A549 (cell line): ENCODE results near the gene MEI1. TPM values are rescaled to one million over a fixed set of nuclear protein-coding genes. Genes with fewer than 3 reads are reported as not detected.
A peak's percentile ranks its signal among the peaks of the same experiment; 100 is the strongest.

ENCODE experiments used
- ATAC-seq, 2 experiments: fragments of 200-7000 bp in 1 of 2; fragments of >200 bp in 1 of 2; cut with Nextera tagmentation in 1 of 2; cut with Tn5 transposase in 1 of 2; 3 replicates each; pipeline versions ENCODE4 v1.8.0 to v1.9.1; 2018 to 2020; ENCODE audit warnings: mild to moderate bottlenecking in 1 of 2, moderate library complexity in 1 of 2
- CTCF ChIA-PET: fragments of 300-600 bp; sonication (Branson Sonifier 250); formaldehyde crosslinking; extraction: SDS; loops from one replicate; lab custom pipeline; 2021; ENCODE audit warnings: antibody characterized with exemption, inconsistent platforms; lab: Yijun Ruan, JAX
- POLR2A ChIA-PET: fragments of 350-600 bp; formaldehyde crosslinking; extraction: SDS; loops from one replicate; lab custom pipeline; 2021; ENCODE audit warnings: antibody characterized with exemption, inconsistent platforms; lab: Yijun Ruan, JAX
- DNase-seq, 2 experiments: peaks; one replicate each; pipeline versions ENCODE4 v3.0.0 to v3.0.0-alpha.2; 2011 to 2016; ENCODE audit warnings: low read depth in 1 of 2, low spot score in 1 of 2
- FAIRE-seq: peaks from 2 replicates; lab custom pipeline; 2011; peaks lifted over from hg19 to GRCh38; lab: Jason Lieb, UNC
- H3K27ac ChIP-seq, 2 experiments: fragments of >200 bp; sonication (Bioruptor Twin); formaldehyde crosslinking; 3 replicates each; pipeline ENCODE4 v1.5.1; 2016 to 2017
- H3K4me1 ChIP-seq: fragments of >200 bp; sonication (Bioruptor Twin); formaldehyde crosslinking; 3 replicates; pipeline ENCODE4 v1.6.1; 2016
- H3K4me2 ChIP-seq: fragments of >200 bp; sonication (Bioruptor Twin); formaldehyde crosslinking; 3 replicates; pipeline ENCODE4 v1.6.1; 2016
- H3K4me3 ChIP-seq: fragments of >200 bp; sonication (Bioruptor Twin); formaldehyde crosslinking; 3 replicates; pipeline ENCODE4 v1.5.1; 2016
- H3K9me3 ChIP-seq: fragments of >200 bp; sonication (Bioruptor Twin); formaldehyde crosslinking; 3 replicates; pipeline ENCODE4 v1.6.1; 2016
- BCL3 ChIP-seq: fragments of >200 bp; sonication (Bioruptor Twin); formaldehyde crosslinking; IDR thresholded peaks from 3 replicates; pipeline ENCODE4 v1.6.1; 2016
- BHLHE40 ChIP-seq: IDR thresholded peaks from 2 replicates; pipeline ENCODE4 v1.6.1; 2012; ENCODE audit warnings: low read depth, low read length, inconsistent platforms
- CHD4 ChIP-seq: fragments of 200-600 bp; sonication (generic); IDR thresholded peaks from 2 replicates; pipeline ENCODE4 v1.6.1; 2016; ENCODE audit warnings: antibody characterized with exemption, mild to moderate bottlenecking, borderline replicate concordance
- E2F6 ChIP-seq: IDR thresholded peaks from 2 replicates; pipeline ENCODE4 v1.6.1; 2012; ENCODE audit warnings: low read depth, borderline replicate concordance
- EHF ChIP-seq: fragments of 250-450 bp; sonication (Bioruptor Pico); IDR thresholded peaks from 2 replicates; pipeline ENCODE4 v1.5.0; 2020; ENCODE audit warnings: mild to moderate bottlenecking
- EHMT2 ChIP-seq: fragments of 200-600 bp; sonication (generic); IDR thresholded peaks from 2 replicates; pipeline ENCODE4 v1.6.1; 2016; ENCODE audit warnings: antibody characterized with exemption, low read depth, mild to moderate bottlenecking, moderate library complexity
- ESRRA ChIP-seq: fragments of 150-350 bp; IDR thresholded peaks from 2 replicates; pipeline ENCODE4 v1.6.1; 2014; ENCODE audit warnings: mild to moderate bottlenecking, low read length, borderline replicate concordance
- FOSL2 ChIP-seq, 2 experiments: fragments of 450-650 bp in 1 of 2; fragments of >200 bp in 1 of 2; sonication (Bioruptor Twin) in 1 of 2; formaldehyde crosslinking; IDR thresholded peaks; 2 replicates each; pipeline versions ENCODE4 v1.5.0 to v1.6.1; 2016 to 2020; ENCODE audit warnings: mild to moderate bottlenecking in 1 of 2, moderate library complexity in 1 of 2
- GATA3 ChIP-seq: IDR thresholded peaks from 2 replicates; pipeline ENCODE4 v1.6.1; 2012; ENCODE audit warnings: borderline replicate concordance
- HOXB13 ChIP-seq: fragments of 250-450 bp; sonication (Bioruptor Pico); IDR thresholded peaks from 2 replicates; pipeline ENCODE4 v1.5.0; 2020; ENCODE audit warnings: low read depth, mild to moderate bottlenecking, moderate library complexity
- HOXB5 ChIP-seq: fragments of 250-450 bp; sonication (Bioruptor Pico); IDR thresholded peaks from 2 replicates; pipeline ENCODE4 v1.5.0; 2020; ENCODE audit warnings: mild to moderate bottlenecking, moderate library complexity
- JUN ChIP-seq, 2 experiments: fragments of >200 bp; sonication (Bioruptor Twin); formaldehyde crosslinking; IDR thresholded peaks; 2 replicates in 1 of 2; 3 replicates in 1 of 2; pipeline ENCODE4 v1.6.1; 2016 to 2017
- KDM1A ChIP-seq: fragments of 200-600 bp; sonication (generic); IDR thresholded peaks from 2 replicates; pipeline ENCODE4 v1.6.1; 2016; ENCODE audit warnings: low read depth, mild to moderate bottlenecking
- KDM5A ChIP-seq: fragments of 200-600 bp; sonication (generic); IDR thresholded peaks from 2 replicates; pipeline ENCODE4 v1.6.1; 2016; ENCODE audit warnings: antibody characterized with exemption, mild to moderate bottlenecking
- MAFK ChIP-seq: fragments of 450-650 bp; IDR thresholded peaks from 2 replicates; pipeline ENCODE4 v1.6.1; 2014; ENCODE audit not compliant: partially characterized antibody
- MYC ChIP-seq: IDR thresholded peaks from 2 replicates; pipeline ENCODE4 v1.6.1; 2012; ENCODE audit warnings: mild to moderate bottlenecking, inconsistent platforms, low read length, improper control_type of control experiment, borderline replicate concordance
- NFE2L2 ChIP-seq: fragments of 150-350 bp; conservative IDR thresholded peaks from 2 replicates; pipeline ENCODE4 v1.6.1; 2014; ENCODE audit warnings: low read length
- NPAS2 ChIP-seq: fragments of 250-450 bp; sonication (Bioruptor Pico); IDR thresholded peaks from 2 replicates; pipeline ENCODE4 v1.8.0; 2022; ENCODE audit warnings: mild to moderate bottlenecking, moderate library complexity, borderline replicate concordance
- POLR2A ChIP-seq: IDR thresholded peaks from 2 replicates; pipeline ENCODE4 v1.6.1; 2012; ENCODE audit warnings: mild to moderate bottlenecking, low read length
- POLR2AphosphoS2 ChIP-seq: conservative IDR thresholded peaks from 2 replicates; pipeline ENCODE4 v1.6.1; 2012; ENCODE audit warnings: low read length, improper control_type of control experiment, inconsistent platforms
- RAD21 ChIP-seq, 2 experiments: fragments of >200 bp in 1 of 2; sonication (Bioruptor Twin) in 1 of 2; formaldehyde crosslinking in 1 of 2; IDR thresholded peaks in 1 of 2; conservative IDR thresholded peaks in 1 of 2; 2 replicates in 1 of 2; 3 replicates in 1 of 2; pipeline ENCODE4 v1.6.1; 2012 to 2018; ENCODE audit warnings: inconsistent platforms in 1 of 2
- RCOR1 ChIP-seq: fragments of 150-350 bp; IDR thresholded peaks from 2 replicates; pipeline ENCODE4 v1.6.1; 2014; ENCODE audit warnings: antibody characterized with exemption, low read length, low read depth
- REST ChIP-seq: fragments of 200-600 bp; sonication (generic); IDR thresholded peaks from 2 replicates; pipeline ENCODE4 v1.6.1; 2016; ENCODE audit warnings: antibody characterized with exemption, mild to moderate bottlenecking, moderate library complexity
- RFX5 ChIP-seq: fragments of 450-650 bp; IDR thresholded peaks from 2 replicates; pipeline ENCODE4 v1.7.1; 2014; ENCODE audit warnings: antibody characterized with exemption, mild to moderate bottlenecking, moderate library complexity
- SMC3 ChIP-seq: fragments of >200 bp; sonication (Bioruptor Twin); formaldehyde crosslinking; IDR thresholded peaks from 3 replicates; pipeline ENCODE4 v1.6.1; 2018; ENCODE audit warnings: inconsistent platforms
- SREBF2 ChIP-seq: fragments of 450-650 bp; IDR thresholded peaks from 2 replicates; pipeline ENCODE4 v1.6.1; 2014; ENCODE audit warnings: mild to moderate bottlenecking, moderate library complexity
- TP53 ChIP-seq: fragments of 250-450 bp; sonication (Bioruptor Pico); IDR thresholded peaks from 2 replicates; pipeline ENCODE4 v1.5.0; 2021; ENCODE audit warnings: mild to moderate bottlenecking, moderate library complexity
- WGBS: methylation state at CpG from one replicate; pipeline ENCODE4 v1.1.6; 2017; ENCODE audit errors: missing lambda C conversion rate; 5-methylcytosine and 5-hydroxymethylcytosine counted together
- polyA plus RNA-seq, 4 experiments: library from polyadenylated mRNA; depleted of rRNA in 3 of 4; stranded (reverse); fragments of >200 nt; fragmentation: RNase III in 1 of 4; extraction: RNeasy Plus Mini Kit Qiagen cat#74134 plus additional on column Dnase treatment in 1 of 4; gene quantifications; 2 replicates in 3 of 4; 3 replicates in 1 of 4; pipeline ENCODE4 v1.2.3, GENCODE V29; 2011 to 2017
- TF ChIP-seq, protein P1 (sequence below): IDR thresholded peaks from 2 replicates; pipeline ENCODE4 v1.6.1; 2012

Gene MEI1
- polyA plus RNA-seq, 2 of the 4 experiments (the other 2 are of a cell fraction), result 0.12 TPM; not detected in 1

DNA sequence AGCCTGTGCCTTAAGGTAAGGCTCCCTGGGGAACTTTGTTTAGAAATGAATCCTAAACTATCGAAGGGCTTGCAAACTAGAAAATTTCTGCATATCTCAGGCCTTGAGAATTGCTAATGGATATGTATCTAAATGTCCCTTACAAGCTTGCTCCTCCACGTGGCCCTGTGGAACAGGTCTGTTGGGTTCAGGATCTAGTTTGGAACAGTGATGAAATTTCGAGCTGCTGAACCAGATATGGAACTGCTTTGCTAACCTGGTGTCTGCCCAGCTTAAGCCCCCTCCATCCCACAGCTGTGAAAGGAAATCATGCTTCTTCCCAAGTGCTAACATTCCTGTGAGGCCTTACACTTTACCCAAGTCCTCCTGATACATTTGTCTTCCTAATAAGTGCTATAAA lies 145.2 kb downstream of the MEI1 start:
- Histone ChIP-seq H3K9me3 (no peaks in the 10 kb centered on the region), H3K4me2 (no peak overlapping the region), H3K4me3 (no peak overlapping the region), H3K27ac (0 out of 6 replicates have a peak overlapping the region, but pooled peaks of 1 of the 2 experiments have one; percentile 37), H3K4me1 (peaks cover 56% of the 10 kb centered on the region)
- WGBS, result 59% methylated on average over 3 of the region's 3 CpGs
- ChIA-PET POLR2A (no interaction called here), CTCF (interaction anchor here (4.1 kb wide), 1 partner anchor 13 kb away, joined by 14 read pairs; no protein-coding TSS in a partner anchor)
- TF ChIP-seq NPAS2 (CRISPR knock-in tag) (no peak), RCOR1 (no peak), POLR2A (no peak), CHD4 (no peak), HOXB5 (CRISPR knock-in tag) (no peak), EHF (CRISPR knock-in tag) (no peak), E2F6 (no peak), JUN (IDR thresholded peaks at IDR 0.05) (no peak), KDM5A (no peak), MAFK (no peak), POLR2AphosphoS2 (no peak), GATA3 (no peak), TP53 (CRISPR knock-in tag) (no peak)
- no peak for DNase-seq
- ATAC-seq, result no peak
- FAIRE-seq, result no peak

DNA sequence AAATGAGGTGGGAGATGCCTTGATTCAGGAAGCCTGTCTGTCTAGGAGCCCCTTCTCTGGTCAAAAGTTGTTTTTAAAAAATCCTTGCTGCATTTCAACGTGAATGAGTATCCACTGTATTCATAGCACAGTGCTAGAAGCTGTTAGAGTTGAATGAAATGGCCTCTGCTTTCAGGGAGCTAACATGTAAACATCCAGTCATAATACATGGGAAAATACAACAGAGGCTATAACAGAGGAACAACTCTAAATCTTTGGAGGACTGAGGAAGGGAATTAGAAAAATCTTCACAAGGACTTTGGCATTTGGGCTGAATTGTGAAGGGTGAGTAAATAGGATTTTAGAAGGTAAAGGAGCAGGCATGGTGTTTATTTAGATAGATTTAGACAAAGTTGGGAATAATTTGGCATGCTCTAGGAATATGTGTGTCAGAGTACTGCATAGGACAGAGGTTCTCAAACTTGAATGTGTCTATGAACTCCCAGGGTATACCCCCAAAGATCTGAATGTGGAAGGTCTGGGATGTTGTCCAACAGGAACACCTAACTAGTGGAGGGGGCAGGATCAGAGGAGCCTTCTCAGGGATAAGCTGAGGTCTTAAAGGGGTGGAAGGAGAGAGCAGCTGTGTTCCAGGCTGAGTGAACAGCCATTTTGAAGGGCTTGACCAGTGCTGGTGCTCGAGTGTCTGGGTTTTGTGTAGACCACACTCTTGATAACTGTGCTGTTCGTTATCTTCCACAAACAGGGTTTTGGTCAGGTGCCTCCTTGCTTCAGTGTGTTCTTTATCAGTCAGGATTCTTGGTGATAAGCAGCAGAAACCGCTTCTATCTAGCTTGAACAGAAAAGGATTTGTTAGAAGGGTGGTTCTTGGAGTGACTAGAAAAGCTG lies 146.3 kb downstream of the MEI1 start:
- ChIA-PET POLR2A (interaction anchor here (1.5 kb wide), 1 partner anchor 13 kb away, joined by 5 read pairs; the partner anchor contains the start of gene SREBF2), CTCF (interaction anchor here (2.3 to 4.1 kb wide), 2 partner anchors 11 to 12 kb away, joined by 13 to 14 read pairs; no protein-coding TSS in a partner anchor)
- DNase-seq, result no peak
- FAIRE-seq, result no peak
- H3K9me3 ChIP-seq, result no peaks in the 10 kb centered on the region
- H3K4me3 ChIP-seq, result no peak overlapping the region
- H3K4me1 ChIP-seq, result peaks cover 50% of the 10 kb centered on the region
- peak; percentile 34 to 43; a peak in 4 of 6 replicates for ATAC-seq
- H3K4me2 ChIP-seq, result no peak overlapping the region
- H3K27ac ChIP-seq, result 0 out of 6 replicates have a peak overlapping the region, but pooled peaks of 1 of the 2 experiments have one; percentile 19
- TF ChIP-seq BHLHE40 (no peak), BCL3 (no peak), SMC3 (no peak), RAD21 (conservative IDR thresholded peaks at IDR 0.05 in 1 of 2, IDR thresholded peaks at IDR 0.05 in 1 of 2) (no peak), KDM1A (no peak), EHF (CRISPR knock-in tag) (no peak), SREBF2 (no peak), EHMT2 (no peak), ESRRA (no peak), CHD4 (no peak), RFX5 (no peak), HOXB13 (no peak), NFE2L2 (no peak), FOSL2 (IDR thresholded peaks at IDR 0.05) (no peak), FOSL2 (CRISPR knock-in tag; IDR thresholded peaks at IDR 0.05) (no peak), JUN (IDR thresholded peaks at IDR 0.05) (no peak), MYC (no peak), REST (no peak)
- TF ChIP-seq, protein P1, sequence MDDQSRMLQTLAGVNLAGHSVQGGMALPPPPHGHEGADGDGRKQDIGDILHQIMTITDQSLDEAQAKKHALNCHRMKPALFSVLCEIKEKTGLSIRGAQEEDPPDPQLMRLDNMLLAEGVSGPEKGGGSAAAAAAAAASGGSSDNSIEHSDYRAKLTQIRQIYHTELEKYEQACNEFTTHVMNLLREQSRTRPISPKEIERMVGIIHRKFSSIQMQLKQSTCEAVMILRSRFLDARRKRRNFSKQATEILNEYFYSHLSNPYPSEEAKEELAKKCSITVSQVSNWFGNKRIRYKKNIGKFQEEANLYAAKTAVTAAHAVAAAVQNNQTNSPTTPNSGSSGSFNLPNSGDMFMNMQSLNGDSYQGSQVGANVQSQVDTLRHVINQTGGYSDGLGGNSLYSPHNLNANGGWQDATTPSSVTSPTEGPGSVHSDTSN, result no peak
- 81% methylated on average over 4 of the region's 4 CpGs for WGBS
